Muscle layer of duodenum (tissue), 2 donors: ENCODE data around the gene PTDSS2.

Source experiments
- H3K27ac ChIP-seq: one replicate; pipeline ENCODE4 v1.7.0; 2013; ENCODE audit warnings: mild to moderate bottlenecking, low read length
- H3K27me3 ChIP-seq: one replicate; pipeline ENCODE4 v1.7.0; 2013; ENCODE audit warnings: low read depth, mild to moderate bottlenecking, control low read depth, low read length
- H3K36me3 ChIP-seq, 2 donors: one replicate each; pipeline ENCODE4 v1.7.0; 2013; ENCODE audit warnings: low read length in 2 of 2, control low read depth in 1 of 2, mild to moderate bottlenecking in 1 of 2; ENCODE audit not compliant: insufficient read depth in 2 of 2, control insufficient read depth in 1 of 2
- H3K4me1 ChIP-seq, 2 donors: one replicate each; pipeline ENCODE4 v1.7.0; 2013; ENCODE audit warnings: low read length in 2 of 2, mild to moderate bottlenecking in 2 of 2, control low read depth in 1 of 2, moderate library complexity in 1 of 2; ENCODE audit not compliant: insufficient read depth in 2 of 2, control insufficient read depth in 1 of 2
- H3K4me3 ChIP-seq, 2 donors: one replicate each; pipeline ENCODE4 v1.7.0; 2013; ENCODE audit warnings: low read length in 2 of 2, low read depth in 1 of 2, mild to moderate bottlenecking in 1 of 2
- H3K9me3 ChIP-seq, 2 donors: one replicate each; pipeline ENCODE4 v1.7.0; 2013; ENCODE audit warnings: low read length in 2 of 2, control low read depth in 1 of 2, mild to moderate bottlenecking in 1 of 2; ENCODE audit not compliant: control insufficient read depth in 1 of 2
- donor health status: healthy.

Gene PTDSS2

DNA sequence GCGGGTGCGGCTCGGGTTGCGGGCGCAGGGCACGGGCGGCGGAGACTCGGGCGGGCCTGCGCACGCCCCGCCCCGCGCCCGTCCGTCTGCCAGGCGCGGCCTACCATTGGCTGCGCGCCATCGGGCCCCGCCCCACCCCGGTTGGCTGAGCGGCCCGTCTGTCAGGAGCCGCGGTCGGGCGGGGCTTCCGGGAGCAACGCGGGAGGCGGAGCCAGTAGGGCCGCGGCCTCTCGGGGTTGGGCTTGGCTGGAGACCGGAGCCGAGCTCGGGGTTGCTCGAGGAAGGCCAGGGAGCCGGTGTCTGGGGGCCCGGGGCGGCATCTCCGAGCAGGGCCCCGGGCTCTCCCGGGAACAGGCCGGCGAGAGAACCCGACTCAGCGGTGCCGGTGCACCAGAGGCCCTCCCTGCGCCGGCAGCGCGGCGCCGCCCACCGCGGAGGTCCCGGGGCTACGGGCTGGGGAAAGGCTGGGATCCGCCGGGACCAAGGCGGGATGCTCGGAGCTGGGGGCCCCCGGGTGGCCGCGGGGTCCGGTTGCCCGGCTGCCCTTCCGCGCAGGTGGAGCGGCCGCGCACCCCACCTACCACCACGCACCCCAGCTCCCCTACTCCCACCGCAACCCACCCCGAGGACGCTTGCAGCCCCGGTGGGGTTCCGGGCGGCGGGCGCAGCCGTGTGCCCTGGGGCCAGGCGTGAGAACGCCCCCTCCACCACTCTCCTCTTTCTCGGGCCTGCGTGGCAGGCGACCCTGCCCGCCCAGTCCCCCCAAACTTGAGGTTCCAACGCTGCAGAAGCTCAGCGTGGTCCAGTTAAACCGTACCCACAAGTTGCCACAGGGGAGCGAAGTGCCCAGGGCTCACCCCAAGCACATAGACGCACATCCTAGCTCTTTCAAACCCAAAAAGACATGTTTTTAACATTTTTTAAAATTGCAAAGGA, 85.7 kb downstream of the PTDSS2 start, which contains the start of gene HRAS:
Gene HRAS (minus strand): TSS at position 58 of the 936 bp plus-strand sequence.
- Histone ChIP-seq H3K4me3 (peak within 1 kb of the TSS; percentile 62 to 88), H3K27me3 (no peaks in the 10 kb centered on the region), H3K36me3 (peaks cover 0 to 27% of the 10 kb centered on the region in 2 donors), H3K27ac (no peak within 1 kb of the TSS), H3K4me1 (peaks cover 0 to 30% of the 10 kb centered on the region in 2 donors), H3K9me3 (no peaks in the 10 kb centered on the region)

DNA sequence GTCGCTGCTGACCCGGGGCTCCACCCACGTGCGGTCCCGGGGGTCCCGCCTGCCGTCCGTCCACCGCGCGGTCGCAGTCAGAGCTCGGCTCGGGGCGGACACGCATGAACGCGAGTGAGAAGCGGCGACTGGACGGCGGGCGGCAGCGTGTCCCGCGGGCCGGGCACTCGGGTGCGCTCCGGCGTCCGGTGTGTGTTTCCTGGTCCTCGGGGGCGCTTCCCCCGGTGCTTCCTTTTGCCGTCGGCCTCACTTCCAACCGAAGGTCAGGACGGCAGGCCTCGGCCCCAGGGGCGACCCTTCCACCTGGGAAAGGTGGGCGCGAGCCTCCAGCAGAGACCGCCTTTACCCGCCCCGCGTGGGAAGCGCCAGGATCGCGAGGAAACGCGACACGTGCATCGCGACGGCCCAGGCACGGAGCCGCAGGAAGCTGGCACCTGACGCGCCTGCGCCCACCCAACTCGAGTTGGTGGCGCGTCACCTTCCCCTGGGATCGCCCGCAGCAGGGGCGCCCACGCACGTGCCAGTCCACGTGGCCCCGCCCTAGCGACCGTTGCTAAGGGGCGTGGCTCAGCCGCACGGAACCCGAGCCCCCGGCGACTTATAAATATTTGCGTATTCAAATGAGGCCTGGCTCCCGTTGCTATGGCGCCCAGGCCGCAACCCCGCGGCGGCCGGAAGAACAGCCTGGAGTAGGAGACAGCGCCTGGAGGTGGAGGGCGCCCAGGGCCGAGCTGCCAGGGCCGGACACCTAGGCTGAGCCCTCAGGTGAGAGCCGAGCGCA, 87.0 kb downstream of the PTDSS2 start, which contains the start of gene LRRC56:
Gene LRRC56 (plus strand): TSS at position 687 of the 781 bp plus-strand sequence. CDS start 3,158 bp downstream, outside the sequence.
- no peaks in the 10 kb centered on the region for H3K9me3 ChIP-seq
- H3K4me1 ChIP-seq: peaks cover 0 to 30% of the 10 kb centered on the region in 2 donors
- no peak within 1 kb of the TSS for H3K27ac ChIP-seq
- H3K4me3 ChIP-seq: peak within 1 kb of the TSS in 1 of 2 donors; percentile 48
- H3K36me3 ChIP-seq: peaks cover 0 to 15% of the 10 kb centered on the region in 2 donors
- no peaks in the 10 kb centered on the region for H3K27me3 ChIP-seq

DNA sequence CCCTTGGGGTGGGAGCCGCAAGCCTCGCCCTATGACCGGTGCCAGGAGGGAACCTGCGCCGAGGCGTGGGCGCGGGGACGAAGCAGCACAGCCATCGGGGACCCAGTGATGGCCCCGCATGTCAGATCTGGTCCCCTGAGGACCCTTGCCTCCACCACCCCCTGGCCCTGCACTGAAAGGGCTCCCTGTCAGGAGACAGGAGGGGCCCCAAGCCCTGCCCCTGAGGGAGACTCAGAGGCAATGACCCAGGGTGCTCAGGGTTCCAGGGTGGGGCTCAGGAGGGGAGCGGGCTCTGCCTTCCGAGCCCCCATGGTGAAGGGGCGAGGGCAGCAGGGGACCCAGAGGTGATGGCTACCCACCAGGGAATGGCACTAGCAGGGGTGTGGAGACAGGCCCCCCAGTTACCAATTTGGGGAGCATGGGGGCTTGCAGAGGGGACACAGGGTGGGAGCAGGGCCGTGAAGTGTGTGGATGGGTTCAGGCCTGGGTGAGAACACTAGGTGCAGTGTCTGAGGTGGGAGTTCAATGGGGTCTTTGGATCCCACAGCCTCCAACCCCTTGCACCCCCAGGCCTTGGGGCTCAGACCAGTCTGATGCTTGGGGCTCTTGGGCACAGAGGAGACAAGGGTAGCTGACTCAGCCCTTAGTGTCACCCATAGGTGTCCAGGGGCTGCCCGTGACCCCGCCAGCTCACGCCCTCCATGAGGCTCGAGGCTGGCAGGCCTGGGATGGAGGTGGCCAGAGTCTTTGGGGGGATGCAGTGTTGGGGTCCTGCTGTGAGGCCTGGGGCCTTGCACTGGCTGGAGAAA, 87.7 kb downstream of the PTDSS2 start:
- H3K36me3 ChIP-seq: peaks cover 0 to 7% of the 10 kb centered on the region in 2 donors
- H3K27me3 ChIP-seq: no peaks in the 10 kb centered on the region
- no peaks in the 10 kb centered on the region for H3K9me3 ChIP-seq
- H3K4me1 ChIP-seq: peaks cover 0 to 30% of the 10 kb centered on the region in 2 donors
- peak overlapping the region in 1 of 2 donors; percentile 48 for H3K4me3 ChIP-seq
- H3K27ac ChIP-seq: no peak overlapping the region

DNA sequence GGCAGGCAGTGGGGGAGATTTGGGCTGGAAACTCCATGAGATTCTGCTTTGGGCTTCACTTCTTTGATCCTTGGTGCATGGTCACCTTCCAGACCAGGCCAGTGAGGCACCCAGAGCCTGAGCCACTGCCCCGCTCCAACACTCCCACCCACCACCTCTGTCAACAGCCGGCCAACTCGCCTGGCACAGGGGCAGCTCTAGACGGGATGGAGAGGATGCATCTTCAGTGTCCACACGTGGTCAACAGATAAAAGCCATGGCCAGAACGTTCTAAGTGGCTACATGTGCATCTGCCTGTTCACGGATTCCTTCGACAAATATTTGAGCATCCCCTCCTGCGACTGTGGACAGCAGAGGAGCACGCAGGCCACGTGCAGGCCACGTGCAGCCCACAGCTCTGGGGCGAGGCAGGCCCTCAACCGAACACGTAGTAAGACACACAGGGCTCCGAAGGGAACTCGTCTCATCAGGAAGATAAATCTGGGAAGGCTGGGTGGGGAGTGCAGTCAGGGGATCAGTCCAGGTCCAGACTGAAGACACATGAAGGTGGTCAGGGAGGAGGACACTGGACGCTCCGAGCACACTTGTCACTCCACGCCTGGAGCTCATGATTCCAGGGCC, 88.5 kb downstream of the PTDSS2 start:
- no peaks in the 10 kb centered on the region for H3K27me3 ChIP-seq
- peaks cover 0 to 30% of the 10 kb centered on the region in 2 donors for H3K4me1 ChIP-seq
- no peak overlapping the region for H3K27ac ChIP-seq
- no peak overlapping the region for H3K4me3 ChIP-seq
- no peaks in the 10 kb centered on the region for H3K9me3 ChIP-seq
- H3K36me3 ChIP-seq: peaks cover 0 to under 1% of the 10 kb centered on the region in 2 donors

DNA sequence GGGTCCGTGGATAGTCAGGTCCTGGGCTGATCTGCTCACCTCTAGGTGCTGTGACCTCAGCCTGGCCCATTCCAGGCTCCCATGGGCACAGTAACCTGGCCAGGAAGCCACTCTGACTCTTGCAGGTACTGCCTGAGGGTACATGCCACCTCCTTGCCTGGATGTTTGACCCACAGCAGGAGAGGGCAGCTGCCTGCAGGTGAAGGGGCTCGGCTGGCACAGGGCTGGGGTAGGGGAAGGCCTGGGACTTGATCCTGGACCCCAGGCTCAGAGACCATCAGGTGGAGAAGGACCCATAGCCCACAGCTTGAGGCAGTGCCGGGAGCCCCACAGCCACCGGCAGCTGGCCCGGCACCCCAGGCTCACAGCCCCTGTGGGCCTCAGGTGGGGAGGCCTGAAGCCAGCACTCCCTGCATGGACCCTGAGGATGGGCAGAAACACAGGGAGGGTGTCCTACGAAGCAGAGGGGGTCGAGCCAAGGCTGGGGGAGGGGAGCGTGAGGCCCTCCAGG, 89.9 kb downstream of the PTDSS2 start:
- Histone ChIP-seq H3K4me3 (no peak overlapping the region), H3K27ac (no peak overlapping the region), H3K36me3 (no peaks in the 10 kb centered on the region), H3K9me3 (no peaks in the 10 kb centered on the region), H3K27me3 (no peaks in the 10 kb centered on the region), H3K4me1 (peaks cover 0 to 17% of the 10 kb centered on the region in 2 donors)
